PC-9 (cell line): ENCODE data around the gene AGRP. TPM values are rescaled to one million over a fixed set of nuclear protein-coding genes. Genes with fewer than 3 reads are reported as not detected.
A peak's percentile ranks its signal among the peaks of the same experiment; 100 is the strongest.

Source experiments
- BruUV-seq: library from RNA; stranded (reverse); fragments of 400-500 nt; replicated peaks from 2 replicates; lab custom pipeline; 2021; lab: Mats Ljungman, UMichigan
- CTCF ChIA-PET: fragments of 300-600 bp; sonication (Branson Sonifier 250); formaldehyde crosslinking; loops from one replicate; lab custom pipeline; 2022; ENCODE audit warnings: antibody characterized with exemption; lab: Charles Lee
- POLR2A ChIA-PET: fragments of 300-600 bp; sonication (Branson Sonifier 250); formaldehyde crosslinking; loops from one replicate; lab custom pipeline; 2022; ENCODE audit warnings: antibody characterized with exemption; ENCODE audit not compliant: unreplicated experiment; lab: Charles Lee
- DNase-seq, 2 experiments: peaks; one replicate each; pipeline versions ENCODE4 v3.0.0 to v3.0.0-alpha.2; 2015 to 2022; ENCODE audit warnings: mixed read lengths in 1 of 2
- H2AFZ ChIP-seq: fragments of 200-600 bp; sonication (generic); 2 replicates; pipeline ENCODE4 v1.8.1; 2017; ENCODE audit warnings: antibody characterized with exemption
- H3F3A ChIP-seq: fragments of 200-600 bp; sonication (generic); 2 replicates; pipeline ENCODE4 v1.8.1; 2017; ENCODE audit warnings: antibody characterized with exemption, mild to moderate bottlenecking, low read depth; ENCODE audit not compliant: insufficient read depth
- H3K27ac ChIP-seq: fragments of 200-600 bp; sonication (generic); 2 replicates; pipeline ENCODE4 v1.6.1; 2016; ENCODE audit warnings: mixed run types
- H3K27me3 ChIP-seq: fragments of 200-600 bp; sonication (generic); 2 replicates; pipeline ENCODE4 v1.6.1; 2016; ENCODE audit warnings: low read depth, mixed run types; ENCODE audit not compliant: insufficient read depth
- H3K36me3 ChIP-seq: fragments of 200-600 bp; sonication (generic); 2 replicates; pipeline ENCODE4 v1.6.1; 2016; ENCODE audit warnings: low read depth, mixed run types
- H3K4me1 ChIP-seq: fragments of 200-600 bp; sonication (generic); replicated peaks from 2 replicates; pipeline ENCODE4 v1.6.1; 2016; ENCODE audit warnings: mixed run types; ENCODE audit not compliant: insufficient read depth
- H3K4me2 ChIP-seq: fragments of 200-600 bp; sonication (generic); 2 replicates; pipeline ENCODE4 v1.6.1; 2017; ENCODE audit warnings: mixed run types
- H3K4me3 ChIP-seq: fragments of 200-600 bp; sonication (generic); 2 replicates; pipeline ENCODE4 v1.6.1; 2016; ENCODE audit warnings: mixed run types
- H3K79me2 ChIP-seq: fragments of 200-600 bp; sonication (generic); 2 replicates; pipeline ENCODE4 v1.6.1; 2017; ENCODE audit warnings: low read depth, mixed run types
- H3K9me2 ChIP-seq: fragments of 200-600 bp; sonication (generic); 2 replicates; pipeline ENCODE4 v1.8.1; 2017; ENCODE audit warnings: mild to moderate bottlenecking; ENCODE audit not compliant: insufficient read depth
- H3K9me3 ChIP-seq: fragments of 200-600 bp; sonication (generic); 2 replicates; pipeline ENCODE4 v1.8.1; 2016; ENCODE audit warnings: low read depth; ENCODE audit not compliant: insufficient read depth
- H4K20me1 ChIP-seq: fragments of 200-600 bp; sonication (generic); 2 replicates; pipeline ENCODE4 v1.8.1; 2017; ENCODE audit not compliant: insufficient read depth
- CTCF ChIP-seq: fragments of 200-600 bp; sonication (generic); conservative IDR thresholded peaks from 2 replicates; pipeline ENCODE4 v1.6.1; 2017; ENCODE audit warnings: mixed run types, antibody characterized with exemption, mild to moderate bottlenecking, moderate library complexity
- EZH2 ChIP-seq: fragments of 200-600 bp; sonication (generic); IDR thresholded peaks from 2 replicates; pipeline ENCODE4 v1.8.0; 2017; ENCODE audit warnings: antibody characterized with exemption, low read depth
- intact Hi-C: fragments of 100-400 bp; cut with micrococcal nuclease; formaldehyde crosslinking; loops from one replicate; pipeline ENCODE4 v1.10.0; 2022; ENCODE audit not compliant: unreplicated experiment
- total RNA-seq: library from RNA; stranded (reverse); gene quantifications from 2 replicates; pipeline ENCODE4 v1.2.3, GENCODE V29; 2021

The AGRP gene
- total RNA-seq, 1 experiment from 2014 or later = not detected

DNA sequence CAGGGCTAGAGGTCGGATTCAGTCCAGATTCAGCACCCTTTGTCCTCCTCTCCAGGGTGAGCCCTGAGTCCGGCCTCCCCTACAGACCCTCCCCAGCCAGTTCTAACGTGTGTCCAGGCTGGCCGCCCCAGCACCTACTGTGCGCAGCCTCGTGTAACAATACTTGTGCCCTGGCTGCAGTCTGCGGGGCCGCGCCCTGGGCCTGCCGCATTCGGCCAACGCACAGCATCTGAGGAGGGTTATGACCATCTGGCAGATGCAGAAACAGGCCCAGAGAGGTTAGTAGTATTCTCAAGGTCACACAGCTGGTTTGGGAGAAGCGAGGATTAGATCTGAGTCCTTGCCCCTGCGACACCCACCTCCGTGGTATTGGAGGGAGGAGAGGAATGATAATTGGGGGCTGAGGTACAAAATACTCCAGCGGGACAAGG, 46.2 kb upstream of the AGRP start:
- POLR2A ChIA-PET = interaction anchor here (0.5 kb wide), 1 partner anchor 14 kb away, joined by 3 read pairs; no protein-coding TSS in a partner anchor
- H3K4me1 ChIP-seq = peaks cover 46% of the 10 kb centered on the region

DNA sequence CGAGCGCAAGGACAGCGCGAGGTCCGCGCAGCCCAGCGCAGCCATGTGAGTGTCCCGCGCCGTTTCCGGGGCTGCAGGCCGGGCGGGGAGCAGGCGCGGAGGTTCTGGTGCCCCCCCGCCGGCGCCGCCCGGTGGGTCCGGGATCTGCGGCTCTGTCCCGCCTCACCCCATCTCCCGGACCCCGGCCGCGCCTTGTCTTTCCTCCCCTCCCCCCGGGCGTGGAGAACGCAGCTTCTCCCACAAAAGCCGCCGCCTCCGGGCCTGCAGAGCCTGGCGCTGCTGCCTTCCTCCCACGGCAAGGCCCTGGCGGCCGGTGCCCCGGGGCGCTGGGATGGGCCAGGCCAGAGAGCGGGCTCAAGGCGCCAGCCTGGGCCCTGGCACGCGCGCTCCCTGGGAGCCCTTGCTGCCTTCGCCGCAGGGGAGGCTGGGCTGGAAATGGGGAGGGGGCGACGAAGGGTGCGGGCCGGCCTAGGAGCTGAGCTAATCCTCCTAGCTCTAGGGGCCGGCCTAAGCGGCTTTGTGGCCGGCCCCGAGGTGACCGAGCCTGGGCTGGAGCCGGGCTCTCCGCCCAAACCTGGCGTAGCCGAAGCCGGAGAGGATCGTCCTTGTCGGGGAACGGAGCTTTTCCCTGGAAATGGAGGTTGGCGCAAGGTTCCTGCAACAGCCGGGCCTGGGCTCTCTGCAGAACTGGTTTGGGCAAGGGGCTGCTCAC, 45.7 kb upstream of the AGRP start:
- no peaks in the 10 kb centered on the region for H3K36me3 ChIP-seq
- POLR2A ChIA-PET = interaction anchor here (0.5 kb wide), 1 partner anchor 14 kb away, joined by 3 read pairs; no protein-coding TSS in a partner anchor
- no peak for TF ChIP-seq CTCF
- TF ChIP-seq EZH2 = no peak
- intact Hi-C loops = no loop called here
- H3K79me2 ChIP-seq = peaks cover 35% of the 10 kb centered on the region
- CTCF ChIA-PET = interaction anchor here (0.6 kb wide), 1 partner anchor 16 kb away, joined by 3 read pairs; no protein-coding TSS in a partner anchor
- H3K27ac ChIP-seq = no peak overlapping the region
- peak overlapping the region; percentile 79 for H2AFZ ChIP-seq
- BruUV-seq = no TSS peak
- peaks cover 3% of the 10 kb centered on the region; the same call in 1 of the 2 replicates for H4K20me1 ChIP-seq
- peak overlapping the region; percentile 92 for H3K4me2 ChIP-seq
- H3K9me3 ChIP-seq = no peaks in the 10 kb centered on the region
- H3K9me2 ChIP-seq = no peaks in the 10 kb centered on the region
- peaks cover 49% of the 10 kb centered on the region for H3F3A ChIP-seq
- peak overlapping the region; percentile 91 for H3K4me3 ChIP-seq
- H3K27me3 ChIP-seq = no peaks in the 10 kb centered on the region
- peaks cover 48% of the 10 kb centered on the region for H3K4me1 ChIP-seq
- DNase-seq = peak; percentile 48 to 50

More for the DNA sequence above, 46.2 kb upstream of the AGRP start:
- Histone ChIP-seq H3K9me2 (no peaks in the 10 kb centered on the region), H3K4me3 (peak overlapping the region; percentile 91), H4K20me1 (peaks cover 3% of the 10 kb centered on the region; the same call in 1 of the 2 replicates), H3K27ac (no peak overlapping the region), H3K36me3 (no peaks in the 10 kb centered on the region), H2AFZ (peak overlapping the region; percentile 79), H3F3A (peaks cover 46% of the 10 kb centered on the region), H3K79me2 (peaks cover 35% of the 10 kb centered on the region), H3K27me3 (no peaks in the 10 kb centered on the region), H3K4me2 (peak overlapping the region; percentile 92), H3K9me3 (no peaks in the 10 kb centered on the region)
- CTCF ChIA-PET = no interaction called here
- TSS peak; percentile 84 for BruUV-seq
- no peak for DNase-seq
- intact Hi-C loops = no loop called here
- TF ChIP-seq CTCF (no peak), EZH2 (no peak)

DNA sequence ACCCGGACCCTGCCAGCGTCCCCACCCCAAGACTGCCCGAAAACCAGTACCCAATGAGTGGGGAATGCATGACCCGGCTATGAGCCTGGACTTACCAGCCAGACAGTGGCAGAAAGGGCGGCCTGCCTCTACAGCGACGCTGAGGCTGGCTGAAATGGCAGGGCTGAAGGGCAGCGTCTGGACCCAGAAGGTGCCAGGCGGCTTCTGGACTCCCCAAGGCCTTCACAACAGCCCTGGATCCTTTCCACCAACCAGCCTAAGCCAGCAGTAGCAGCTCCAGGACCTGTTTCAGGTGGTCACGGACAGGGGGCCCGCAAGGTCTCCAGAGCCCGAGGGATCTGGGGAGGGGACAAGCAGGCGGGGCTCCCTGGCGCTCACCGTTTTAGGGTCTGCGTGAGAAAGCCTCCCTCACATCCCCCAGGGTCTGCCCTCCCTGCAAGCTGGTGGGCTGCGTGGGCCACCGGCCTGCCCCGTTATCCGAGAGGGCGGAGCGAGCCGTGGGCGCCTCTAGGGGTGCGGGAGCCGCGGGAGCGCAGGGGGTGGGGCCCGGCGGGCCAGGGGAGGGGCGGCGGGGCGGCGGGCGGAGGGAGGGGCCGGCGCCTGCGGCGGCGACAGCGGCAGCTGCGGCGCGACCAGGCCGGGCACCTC, 45.0 kb upstream of the AGRP start, which contains the start of gene RIPOR1:
Gene RIPOR1 (plus strand): TSS at position 608 of the 648 bp plus-strand sequence. CDS start 9,618 bp downstream, outside the sequence.
- H3K9me2 ChIP-seq = no peaks in the 10 kb centered on the region
- ChIA-PET CTCF (interaction anchor here (0.6 kb wide), 1 partner anchor 15 kb away, joined by 3 read pairs; no protein-coding TSS in a partner anchor), POLR2A (no interaction called here)
- DNase-seq = peak in 1 of 2 experiments; percentile 54
- peak within 1 kb of the TSS; percentile 79 for H2AFZ ChIP-seq
- peak within 1 kb of the TSS; percentile 92 for H3K4me2 ChIP-seq
- peaks cover 48% of the 10 kb centered on the region for H3K4me1 ChIP-seq
- TF ChIP-seq EZH2 (no peak), CTCF (no peak)
- no peaks in the 10 kb centered on the region for H3K9me3 ChIP-seq
- no peak within 1 kb of the TSS for H3K27ac ChIP-seq
- peaks cover 35% of the 10 kb centered on the region for H3K79me2 ChIP-seq
- H3K4me3 ChIP-seq = peak within 1 kb of the TSS; percentile 91
- H3F3A ChIP-seq = peaks cover 49% of the 10 kb centered on the region
- H3K36me3 ChIP-seq = no peaks in the 10 kb centered on the region
- no peaks in the 10 kb centered on the region for H3K27me3 ChIP-seq
- BruUV-seq = no TSS peak
- peaks cover 3% of the 10 kb centered on the region; the same call in 1 of the 2 replicates for H4K20me1 ChIP-seq
- intact Hi-C loops = no loop called here
